Smooth muscle cell (in vitro differentiated cells): ENCODE data around the gene NCOR2. TPM values are rescaled to one million over a fixed set of nuclear protein-coding genes. Genes with fewer than 3 reads are reported as not detected.

Experiments used
- DNase-seq: peaks from one replicate; lab custom pipeline; 2025; ENCODE audit not compliant: unreplicated experiment; lab: John Stamatoyannopoulos, UW
- H2AFZ ChIP-seq: fragments of 200-600 bp; sonication (generic); 2 replicates; pipeline ENCODE4 v1.6.0; 2016; ENCODE audit warnings: antibody characterized with exemption, low read depth, mild to moderate bottlenecking
- H3F3A ChIP-seq: fragments of 200-600 bp; sonication (generic); 2 replicates; pipeline ENCODE4 v1.6.0; 2017; ENCODE audit warnings: antibody characterized with exemption, low read depth
- H3K27ac ChIP-seq: fragments of 200-600 bp; sonication (generic); 2 replicates; pipeline ENCODE4 v1.5.1; 2016; ENCODE audit warnings: low read depth, mild to moderate bottlenecking
- H3K27me3 ChIP-seq: fragments of 200-600 bp; sonication (generic); 2 replicates; pipeline ENCODE4 v1.6.1; 2016; ENCODE audit warnings: low read depth, mild to moderate bottlenecking
- H3K36me3 ChIP-seq: fragments of 200-600 bp; sonication (generic); 2 replicates; pipeline ENCODE4 v1.5.1; 2016; ENCODE audit warnings: low read depth
- H3K4me1 ChIP-seq: fragments of 200-600 bp; sonication (generic); 2 replicates; pipeline ENCODE4 v1.5.1; 2016; ENCODE audit warnings: low read depth
- H3K4me2 ChIP-seq: fragments of 200-600 bp; sonication (generic); 2 replicates; pipeline ENCODE4 v1.6.0; 2016; ENCODE audit warnings: mild to moderate bottlenecking
- H3K4me3 ChIP-seq: fragments of 200-600 bp; sonication (generic); 2 replicates; pipeline ENCODE4 v1.5.1; 2016; ENCODE audit warnings: mild to moderate bottlenecking
- H3K79me2 ChIP-seq: fragments of 200-600 bp; sonication (generic); 2 replicates; pipeline ENCODE4 v1.6.0; 2016; ENCODE audit warnings: low read depth, mild to moderate bottlenecking
- H3K9ac ChIP-seq: fragments of 200-600 bp; sonication (generic); 2 replicates; pipeline ENCODE4 v1.6.0; 2016; ENCODE audit warnings: low read depth
- H3K9me3 ChIP-seq: fragments of 200-600 bp; sonication (generic); replicated peaks from 2 replicates; pipeline ENCODE4 v1.5.1; 2016; ENCODE audit warnings: low read depth
- H4K20me1 ChIP-seq: fragments of 200-600 bp; sonication (generic); 2 replicates; pipeline ENCODE4 v1.6.0; 2016; ENCODE audit warnings: low read depth
- CTCF ChIP-seq: fragments of 200-600 bp; sonication (generic); IDR thresholded peaks from 2 replicates; pipeline ENCODE4 v1.5.1; 2017; ENCODE audit warnings: borderline replicate concordance, mild to moderate bottlenecking, antibody characterized with exemption; ENCODE audit not compliant: insufficient read depth, poor library complexity, severe bottlenecking
- WGBS: methylation state at CpG from one replicate; pipeline ENCODE4 v1.1.7; 2016; ENCODE audit warnings: low lambda C conversion rate; 5-methylcytosine and 5-hydroxymethylcytosine counted together
- polyA plus RNA-seq: library from polyadenylated mRNA; unstranded; fragments of >200 nt; fragmentation: Nextera tagmentation; extraction: Ambion mirVana; gene quantifications from 2 replicates; pipeline ENCODE4 v1.2.1, GENCODE V29; 2016
- total RNA-seq: library from RNA; depleted of rRNA; stranded (reverse); fragments of >200 nt; gene quantifications from 2 replicates; pipeline ENCODE4 v1.2.3, GENCODE V29; 2014

The NCOR2 gene
- total and polyA plus RNA-seq, 2 experiments from 2014 or later, result 64.1 to 164 TPM

- no peak for DNase-seq
- Histone ChIP-seq H3K9ac (no peak overlapping the region), H3K27ac (peak overlapping the region; percentile 71), H3K9me3 (no peaks in the 10 kb centered on the region), H3K4me3 (no peak overlapping the region), H4K20me1 (peaks cover 85% of the 10 kb centered on the region), H3F3A (peaks cover 21% of the 10 kb centered on the region), H3K27me3 (no peaks in the 10 kb centered on the region), H3K79me2 (peaks cover 78% of the 10 kb centered on the region), H3K4me1 (peaks cover 14% of the 10 kb centered on the region), H2AFZ (no peak overlapping the region), H3K36me3 (no peaks in the 10 kb centered on the region), H3K4me2 (no peak overlapping the region)
- no peak for TF ChIP-seq CTCF
- 62% methylated on average over 9 of the region's 9 CpGs for WGBS
Measured at GRCh38 chr12:124536641-124537040, 30.8 kb downstream of the NCOR2 start.

GRCh38 chr12:124534776-124535740 lies 32.4 kb downstream of the NCOR2 start:
- Histone ChIP-seq H3K4me3 (no peak overlapping the region), H3K27ac (peak overlapping the region; percentile 71), H3K36me3 (no peaks in the 10 kb centered on the region), H4K20me1 (peaks cover 98% of the 10 kb centered on the region), H3K9me3 (no peaks in the 10 kb centered on the region), H3K4me2 (no peak overlapping the region), H3K79me2 (peaks cover 90% of the 10 kb centered on the region), H3F3A (peaks cover 28% of the 10 kb centered on the region), H3K9ac (no peak overlapping the region), H3K4me1 (peaks cover 22% of the 10 kb centered on the region), H2AFZ (no peak overlapping the region), H3K27me3 (no peaks in the 10 kb centered on the region)
- no peak for DNase-seq
- TF ChIP-seq CTCF, result no peak
- 95% methylated on average over 23 of the region's 24 CpGs for WGBS

GRCh38 chr12:124533456-124533855 lies 34.0 kb downstream of the NCOR2 start:
- Histone ChIP-seq H4K20me1 (peaks cover 97% of the 10 kb centered on the region), H3K4me2 (no peak overlapping the region), H3K27ac (peak overlapping the region; percentile 72), H2AFZ (no peak overlapping the region), H3K9ac (no peak overlapping the region), H3K9me3 (no peaks in the 10 kb centered on the region), H3K4me1 (peaks cover 23% of the 10 kb centered on the region), H3K79me2 (peaks cover 87% of the 10 kb centered on the region), H3K36me3 (no peaks in the 10 kb centered on the region), H3F3A (peaks cover 24% of the 10 kb centered on the region), H3K4me3 (no peak overlapping the region), H3K27me3 (no peaks in the 10 kb centered on the region)
- TF ChIP-seq CTCF, result no peak
- WGBS, result 91% methylated on average over 13 of the region's 13 CpGs
- DNase-seq, result no peak

- Histone ChIP-seq H3K9ac (no peak overlapping the region), H3F3A (peaks cover 24% of the 10 kb centered on the region), H3K4me3 (no peak overlapping the region), H3K4me1 (peaks cover 28% of the 10 kb centered on the region), H3K27me3 (no peaks in the 10 kb centered on the region), H3K79me2 (peaks cover 87% of the 10 kb centered on the region), H3K36me3 (no peaks in the 10 kb centered on the region), H3K27ac (peak overlapping the region; percentile 72), H2AFZ (no peak overlapping the region), H3K9me3 (no peaks in the 10 kb centered on the region), H3K4me2 (no peak overlapping the region), H4K20me1 (peaks cover 97% of the 10 kb centered on the region)
- no peak for DNase-seq
- WGBS, result 55% methylated on average over 4 of the region's 5 CpGs
- no peak for TF ChIP-seq CTCF
Measured at GRCh38 chr12:124532967-124533366, 34.4 kb downstream of the NCOR2 start.
